NCI-H1694 (cell line): ENCODE data around the gene TOMM22.
"Not testable (repeated sequence)": the region's sequence is repeated elsewhere in the genome, so short reads cannot be mapped to it uniquely, and the experiment has no call there.

Source experiments
- DNase-seq: peaks from one replicate; lab custom pipeline; 2025; lab: John Stamatoyannopoulos, UW

The TOMM22 gene

GRCh38 chr22:38681582-38682335 lies at the start of gene TOMM22:
Gene TOMM22, plus strand, starts transcription at chr22:38681957. Its CDS starts 22 bp downstream, at chr22:38681979.
- peak; percentile 50 for DNase-seq

GRCh38 chr22:38632528-38632927 lies 49.2 kb upstream of the TOMM22 start:
- no peak for DNase-seq

- no peak for DNase-seq
Measured at GRCh38 chr22:38638216-38638615, 43.5 kb upstream of the TOMM22 start.

GRCh38 chr22:38638728-38639127 lies 43.0 kb upstream of the TOMM22 start:
- DNase-seq = no peak

GRCh38 chr22:38641476-38642040 lies 40.2 kb upstream of the TOMM22 start:
- DNase-seq = no peak

- not testable (repeated sequence) for DNase-seq
Measured at GRCh38 chr22:38644245-38644644, 37.5 kb upstream of the TOMM22 start.

GRCh38 chr22:38645430-38645829 lies 36.3 kb upstream of the TOMM22 start:
- no peak for DNase-seq

- DNase-seq = no peak
Measured at GRCh38 chr22:38649841-38650522, 31.8 kb upstream of the TOMM22 start.

- DNase-seq = no peak
Measured at GRCh38 chr22:38652859-38653258, 28.9 kb upstream of the TOMM22 start.

- no peak for DNase-seq
Measured at GRCh38 chr22:38653741-38654140, 28.0 kb upstream of the TOMM22 start.

GRCh38 chr22:38655519-38656255 lies 26.1 kb upstream of the TOMM22 start:
- DNase-seq = no peak

- peak; percentile 56 for DNase-seq
Measured at GRCh38 chr22:38656256-38657044, 25.3 kb upstream of the TOMM22 start, which contains the start of the genes CBY1 and FAM227A. Gene CBY1, plus strand, starts transcription at chr22:38656638. Its CDS starts 11,417 bp downstream, at chr22:38668055. Gene FAM227A, minus strand, starts transcription at chr22:38656392. Its CDS starts 6,224 bp downstream, at chr22:38650168.

GRCh38 chr22:38657045-38657909 lies 24.5 kb upstream of the TOMM22 start:
- DNase-seq = no peak

GRCh38 chr22:38674888-38675287 lies 6.9 kb upstream of the TOMM22 start:
- no peak for DNase-seq

- no peak for DNase-seq
Measured at GRCh38 chr22:38675833-38676232, 5.9 kb upstream of the TOMM22 start.

GRCh38 chr22:38684895-38685294 lies 3.1 kb downstream of the TOMM22 start:
- DNase-seq = no peak

- DNase-seq = no peak
Measured at GRCh38 chr22:38685761-38686160, 4.0 kb downstream of the TOMM22 start.

- DNase-seq = no peak
Measured at GRCh38 chr22:38689651-38690050, 7.9 kb downstream of the TOMM22 start.

- no peak for DNase-seq
Measured at GRCh38 chr22:38694049-38694448, 12.3 kb downstream of the TOMM22 start.

GRCh38 chr22:38694940-38695339 lies 13.2 kb downstream of the TOMM22 start:
- DNase-seq = no peak
